Erythroblast (primary cell): Measurements from ENCODE around the gene KCTD17.

ENCODE experiments used
- GATA1 ChIP-seq: IDR thresholded peaks from 2 replicates; pipeline ENCODE4 v1.6.1; 2011; ENCODE audit warnings: low read depth, mild to moderate bottlenecking, control low read depth, low read length, moderate library complexity
- POLR2A ChIP-seq: IDR thresholded peaks from 2 replicates; pipeline ENCODE4 v1.6.1; 2011; ENCODE audit warnings: mild to moderate bottlenecking, low read length

GRCh38 chr22:37026325-37026724, 25.2 kb upstream of the KCTD17 start:
- no peak for TF ChIP-seq POLR2A
- no peak for TF ChIP-seq GATA1
